Heart left ventricle (tissue), 16 donors: ENCODE measurements around the gene TDG. TPM values are rescaled to one million over a fixed set of nuclear protein-coding genes. Genes with fewer than 3 reads are reported as not detected.

Experiments
- ATAC-seq, 4 donors: fragments of 200-7000 bp; cut with Tn5 transposase; one replicate each; pipeline ENCODE4 v1.9.1; 2020 to 2022; ENCODE audit warnings: moderate library complexity in 4 of 4, mild to moderate bottlenecking in 3 of 4, moderate number of reproducible peaks in 1 of 4
- DNase-seq, 5 donors: peaks; one replicate each; pipeline ENCODE4 v3.0.0-alpha.2; 2020
- H3K27ac ChIP-seq, 12 donors: fragments of 200-600 bp; sonication (generic) in 4 of 12; one replicate each; pipeline versions ENCODE4 v1.5.0 to v1.8.0; 2016 to 2022; ENCODE audit warnings: mild to moderate bottlenecking in 2 of 12
- H3K27me3 ChIP-seq, 9 donors: fragments of 200-600 bp; sonication (generic) in 2 of 9; one replicate each; pipeline versions ENCODE4 v1.5.1 to v1.8.0; 2016 to 2022; ENCODE audit warnings: mild to moderate bottlenecking in 3 of 9
- H3K36me3 ChIP-seq, 9 donors: fragments of 200-600 bp; sonication (generic) in 2 of 9; one replicate each; pipeline versions ENCODE4 v1.5.0 to v1.8.0; 2018 to 2022; ENCODE audit warnings: mild to moderate bottlenecking in 2 of 9
- H3K4me1 ChIP-seq, 12 donors: fragments of 200-600 bp; sonication (generic) in 4 of 12; one replicate each; pipeline versions ENCODE4 v1.5.0 to v1.8.0; 2016 to 2022; ENCODE audit warnings: mild to moderate bottlenecking in 3 of 12
- H3K4me3 ChIP-seq, 12 donors: fragments of 200-600 bp; sonication (generic) in 4 of 12; one replicate each; pipeline versions ENCODE4 v1.5.0 to v1.8.0; 2017 to 2022; ENCODE audit warnings: mild to moderate bottlenecking in 9 of 12, moderate library complexity in 4 of 12
- H3K9me3 ChIP-seq, 12 donors: fragments of 200-600 bp; sonication (generic) in 4 of 12; one replicate each; pipeline versions ENCODE4 v1.5.0 to v1.8.0; 2016 to 2022; ENCODE audit warnings: mild to moderate bottlenecking in 1 of 12
- POLR2A ChIP-seq, 2 donors: fragments of 450-650 bp; IDR thresholded peaks; one replicate each; pipeline ENCODE4 v1.6.1; 2017; ENCODE audit warnings: antibody characterized with exemption in 2 of 2, mild to moderate bottlenecking in 2 of 2, moderate library complexity in 2 of 2
- WGBS, 4 donors: extraction: QIAGEN DNeasy Blood & Tissue Kit in 2 of 4; methylation state at CpG; one replicate each; pipeline versions ENCODE4 v1.1.5 to v1.1.7; 2013 to 2018; 5-methylcytosine and 5-hydroxymethylcytosine counted together
- intact Hi-C, 10 donors: fragments of 100-400 bp; cut with DNase I; formaldehyde crosslinking; loops; one replicate each; pipeline versions ENCODE4 v1.11.1 to v1.14.2; 2022
- polyA plus RNA-seq, 2 donors: library from polyadenylated mRNA; stranded (reverse); fragments of 200-250 nt; gene quantifications; one replicate each; pipeline ENCODE4 v1.2.3, GENCODE V29; 2013
- total RNA-seq, 9 donors: library from RNA; depleted of rRNA in 2 of 9; stranded (reverse); fragments of >200 nt in 2 of 9; fragmentation: NEBNext Ultra II Directional in 3 of 9; extraction: Animal tissue kit (Norgen Biotek cat#: 25700) in 3 of 9; gene quantifications; one replicate each; pipeline versions ENCODE4 v1.1.0 to v1.2.4, GENCODE V29; 2016 to 2023
- TF ChIP-seq, protein P1 (sequence below), 12 donors: fragments of 200-600 bp; sonication (generic) in 4 of 12; IDR thresholded peaks; one replicate each; pipeline versions ENCODE4 v1.5.0 to v1.8.0; 2018 to 2022; ENCODE audit warnings: antibody characterized with exemption in 12 of 12, mild to moderate bottlenecking in 5 of 12
- donor health status: ischemic (EF 13 %, LVEDD 7.1; RV severe dilation, severe dysfunction).
- donor health status: healthy with polysubstance abuse.
- donor health status: DM: no; HTN: yes; CAD: no.
- donor health status: DM: no; HTN: no; CAD: no.
- donor health status: ischemic (EF 25% LVEDD 6.9; RV normal size, moderate dysfunction).
- donor health status: ischemic (EF 25% LVEDD 5.7; RV mildly dilated, moderate dysfunction).
- donor health status: healthy.
- donor health status: DM: yes; HTN: yes; CAD: no.
- donor health status: ischemic (EF 35%, LVEDD 5.7; RV mildly dilated, moderate dysfunction).
- donor health status: nonischemic (EF 11% LVEDD 7.7; RV severe dilation, severe dysfunction).
- donor health status: DM: yes; HTN: yes; CAD: no.
- donor health status: PGD.
- donor health status: ischemic (EF 29% LVEDD 5.4; RV normal size, mild dysfunction).
- donor health status: nonischemic (EF 23%, LVEDD 6.1; RV moderate dilation, normal function).

The TDG gene
- total and polyA plus RNA-seq, 11 donors = 7.4 to 15.5 (median 13.1) TPM

DNA sequence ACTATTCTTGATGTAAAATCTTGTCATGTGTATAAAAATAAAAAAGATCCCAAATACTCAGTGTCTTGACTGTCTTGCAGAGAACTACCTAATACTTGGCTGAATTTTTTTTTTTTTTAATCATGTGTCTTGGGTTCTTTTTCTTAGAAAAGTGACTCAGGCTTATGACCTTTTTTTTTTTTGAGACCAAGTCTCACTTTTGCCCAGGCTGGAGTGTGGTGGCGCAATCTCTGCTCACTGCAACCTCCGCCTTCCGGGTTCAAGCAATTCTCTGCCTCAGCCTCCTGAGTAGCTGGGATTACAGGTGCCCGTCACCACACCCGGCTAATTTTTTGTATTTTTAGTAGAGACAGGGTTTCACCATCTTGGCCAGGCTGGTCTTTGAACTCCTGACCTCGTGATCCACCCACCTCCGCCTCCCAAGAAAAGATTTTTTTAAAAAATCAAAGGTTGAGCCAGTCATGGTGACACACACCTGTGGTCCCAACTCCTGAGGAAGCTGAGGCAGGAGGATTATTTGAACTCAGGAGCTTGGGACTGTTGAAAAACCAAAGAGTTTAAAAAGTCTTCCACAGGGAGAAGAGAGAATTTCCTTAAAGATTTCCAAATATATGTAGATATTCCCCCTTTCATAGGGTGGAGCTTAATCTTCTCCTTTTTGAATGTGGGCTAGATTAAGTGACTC lies 17.7 kb upstream of the TDG start:
- peaks cover 0 to 100% (median 100%) of the 10 kb centered on the region in 9 donors for H3K36me3 ChIP-seq
- no peak for TF ChIP-seq POLR2A (IDR thresholded peaks at IDR 0.05)
- TF ChIP-seq, protein P1, sequence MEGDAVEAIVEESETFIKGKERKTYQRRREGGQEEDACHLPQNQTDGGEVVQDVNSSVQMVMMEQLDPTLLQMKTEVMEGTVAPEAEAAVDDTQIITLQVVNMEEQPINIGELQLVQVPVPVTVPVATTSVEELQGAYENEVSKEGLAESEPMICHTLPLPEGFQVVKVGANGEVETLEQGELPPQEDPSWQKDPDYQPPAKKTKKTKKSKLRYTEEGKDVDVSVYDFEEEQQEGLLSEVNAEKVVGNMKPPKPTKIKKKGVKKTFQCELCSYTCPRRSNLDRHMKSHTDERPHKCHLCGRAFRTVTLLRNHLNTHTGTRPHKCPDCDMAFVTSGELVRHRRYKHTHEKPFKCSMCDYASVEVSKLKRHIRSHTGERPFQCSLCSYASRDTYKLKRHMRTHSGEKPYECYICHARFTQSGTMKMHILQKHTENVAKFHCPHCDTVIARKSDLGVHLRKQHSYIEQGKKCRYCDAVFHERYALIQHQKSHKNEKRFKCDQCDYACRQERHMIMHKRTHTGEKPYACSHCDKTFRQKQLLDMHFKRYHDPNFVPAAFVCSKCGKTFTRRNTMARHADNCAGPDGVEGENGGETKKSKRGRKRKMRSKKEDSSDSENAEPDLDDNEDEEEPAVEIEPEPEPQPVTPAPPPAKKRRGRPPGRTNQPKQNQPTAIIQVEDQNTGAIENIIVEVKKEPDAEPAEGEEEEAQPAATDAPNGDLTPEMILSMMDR (IDR thresholded peaks at IDR 0.05) = no peak
- no peak overlapping the region for H3K4me3 ChIP-seq
- no peak overlapping the region for H3K27ac ChIP-seq
- 87 to 97% (median 93%) methylated on average over 7 of the region's 7 CpGs for WGBS, 4 donors
- no peaks in the 10 kb centered on the region for H3K27me3 ChIP-seq
- intact Hi-C loops = loop anchor here in 4 of 10 donors (5.0 to 10.0 kb wide), 3 partner anchors 34 to 377 kb away; no protein-coding TSS in a partner anchor
- DNase-seq (no peak), ATAC-seq (no peak)
- H3K4me1 ChIP-seq = no peaks in the 10 kb centered on the region
- no peaks in the 10 kb centered on the region for H3K9me3 ChIP-seq

DNA sequence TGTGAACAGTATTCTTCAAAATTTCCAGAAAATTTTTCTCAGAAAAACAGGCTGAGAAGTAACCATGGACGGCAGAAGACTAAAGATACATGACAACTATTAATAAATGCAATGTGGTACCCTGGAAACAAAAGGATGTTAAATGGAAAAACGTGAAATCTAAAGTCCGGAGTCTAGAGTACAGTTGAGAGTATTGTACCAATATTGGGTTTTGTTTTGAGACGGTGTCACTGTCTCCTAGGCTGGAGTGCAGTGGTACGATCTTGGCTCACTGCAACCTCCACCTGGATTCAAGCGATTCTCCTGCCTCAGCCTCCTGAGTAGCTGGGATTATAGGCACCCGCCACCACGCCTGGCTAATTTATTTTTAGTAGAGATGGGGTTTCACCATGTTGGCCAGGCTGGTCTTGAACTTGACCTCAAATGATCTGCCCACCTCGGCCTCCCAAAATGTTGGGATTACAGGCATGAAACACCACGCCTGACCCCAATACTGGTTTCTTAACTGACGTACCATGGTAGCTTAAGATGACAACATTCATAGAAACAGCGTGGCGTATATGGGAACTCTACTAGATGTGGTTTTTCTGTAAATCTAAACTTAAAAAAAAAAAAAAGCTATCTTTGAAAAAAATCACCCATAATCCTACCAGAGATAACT lies 16.8 kb upstream of the TDG start:
- Histone ChIP-seq H3K27me3 (no peaks in the 10 kb centered on the region), H3K9me3 (no peaks in the 10 kb centered on the region), H3K4me3 (no peak overlapping the region), H3K4me1 (peaks cover 0 to 1% (median 0%) of the 10 kb centered on the region in 12 donors), H3K27ac (no peak overlapping the region), H3K36me3 (peaks cover 0 to 100% (median 100%) of the 10 kb centered on the region in 9 donors)
- 80 to 88% (median 85%) methylated on average over 13 of the region's 13 CpGs for WGBS, 4 donors
- DNase-seq = no peak
- TF ChIP-seq POLR2A (IDR thresholded peaks at IDR 0.05) = no peak
- TF ChIP-seq, protein P1 (IDR thresholded peaks at IDR 0.05) = no peak
- ATAC-seq = no peak
- intact Hi-C loops = loop anchor here in 4 of 10 donors (5.0 to 10.0 kb wide), 3 partner anchors 33 to 376 kb away; no protein-coding TSS in a partner anchor

DNA sequence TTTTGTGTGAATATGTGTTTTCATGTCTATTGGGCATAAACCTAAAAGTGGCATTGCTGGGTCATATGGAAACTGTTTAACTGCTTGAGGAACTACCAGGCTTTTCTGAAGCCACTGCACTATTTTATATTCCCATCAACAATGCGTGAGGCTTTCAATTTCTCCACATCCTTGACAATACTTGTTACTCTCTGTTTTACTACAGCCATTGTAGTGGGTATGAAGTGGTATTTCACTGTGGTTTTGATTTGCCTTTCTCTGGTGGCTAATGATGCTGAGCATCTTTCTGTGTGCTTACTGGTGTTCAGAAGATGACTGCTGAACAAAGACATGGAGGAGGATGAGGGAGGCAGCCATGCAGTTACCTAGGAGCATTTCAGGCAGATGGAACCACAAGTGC lies 13.2 kb upstream of the TDG start:
- Histone ChIP-seq H3K36me3 (peaks cover 0 to 78% (median 73%) of the 10 kb centered on the region in 9 donors), H3K27me3 (no peaks in the 10 kb centered on the region), H3K4me1 (peaks cover 7 to 21% (median 16%) of the 10 kb centered on the region in 12 donors), H3K9me3 (no peaks in the 10 kb centered on the region), H3K27ac (no peak overlapping the region), H3K4me3 (no peak overlapping the region)
- TF ChIP-seq POLR2A (IDR thresholded peaks at IDR 0.05) = no peak
- TF ChIP-seq, protein P1 (IDR thresholded peaks at IDR 0.05) = no peak
- intact Hi-C loops = loop anchor here in 3 of 10 donors (10.0 kb wide), 3 partner anchors 112 to 152 kb away; partner anchors contain the start of gene HCFC2 (in 1 of the 3)
- ATAC-seq = no peak
- WGBS, 4 donors = 39 to 93% (median 48%) methylated on average over 1 of the region's 1 CpG
- no peak for DNase-seq
